IMR-90 (cell line): ENCODE results near the gene ST8SIA6. TPM values are rescaled to one million over a fixed set of nuclear protein-coding genes. Genes with fewer than 3 reads are reported as not detected.

ENCODE experiments used
- ATAC-seq: fragments of 200-7000 bp; cut with Tn5 transposase; 2 replicates; pipeline ENCODE4 v1.9.1; 2020; ENCODE audit warnings: low read depth, mild to moderate bottlenecking, moderate library complexity
- BruUV-seq: library from RNA; stranded (reverse); fragments of 400-500 nt; replicated peaks from 2 replicates; lab custom pipeline; 2021; lab: Mats Ljungman, UMichigan
- CTCF ChIA-PET: fragments of 300-600 bp; formaldehyde crosslinking; extraction: SDS; loops from one replicate; lab custom pipeline; 2021; ENCODE audit warnings: antibody characterized with exemption; lab: Yijun Ruan, JAX
- POLR2A ChIA-PET: fragments of 300-600 bp; sonication (Branson Sonifier 250); formaldehyde crosslinking; loops from one replicate; lab custom pipeline; 2022; ENCODE audit warnings: antibody characterized with exemption; ENCODE audit not compliant: unreplicated experiment; lab: Charles Lee
- DNase-seq: peaks from one replicate; pipeline ENCODE4 v3.0.0; 2013
- H2AFZ ChIP-seq: replicated peaks from 2 replicates; pipeline ENCODE3; 2013; ENCODE audit warnings: low read length, mild to moderate bottlenecking; ENCODE audit not compliant: poor library complexity
- H2AK5ac ChIP-seq: 2 replicates; pipeline ENCODE4 v1.6.1; 2013; ENCODE audit warnings: low read depth, low read length, inconsistent platforms
- H2AK9ac ChIP-seq: replicated peaks from 2 replicates; pipeline ENCODE3; 2013; ENCODE audit warnings: mild to moderate bottlenecking, low read depth, low read length, moderate library complexity; ENCODE audit not compliant: poor library complexity
- H2BK120ac ChIP-seq: 2 replicates; pipeline ENCODE4 v1.6.1; 2013; ENCODE audit warnings: low read depth, low read length, inconsistent platforms
- H2BK15ac ChIP-seq: 3 replicates; pipeline ENCODE4 v1.6.1; 2013; ENCODE audit warnings: low read depth, low read length, inconsistent platforms
- H2BK20ac ChIP-seq: 2 replicates; pipeline ENCODE4 v1.6.1; 2013; ENCODE audit warnings: low read depth, mild to moderate bottlenecking, inconsistent platforms, low read length, moderate library complexity
- H2BK5ac ChIP-seq: 2 replicates; pipeline ENCODE4 v1.6.1; 2013; ENCODE audit warnings: mild to moderate bottlenecking, low read depth, low read length, inconsistent platforms; ENCODE audit not compliant: poor library complexity, severe bottlenecking
- H3K14ac ChIP-seq: replicated peaks from 2 replicates; pipeline ENCODE4 v1.6.1; 2013; ENCODE audit warnings: low read depth, low read length, inconsistent platforms
- H3K18ac ChIP-seq: 2 replicates; pipeline ENCODE4 v1.6.1; 2013; ENCODE audit warnings: low read depth, low read length, control low read depth
- H3K23ac ChIP-seq: 2 replicates; pipeline ENCODE4 v1.6.1; 2013; ENCODE audit warnings: low read depth, low read length, inconsistent platforms
- H3K27ac ChIP-seq: 2 replicates; pipeline ENCODE4 v1.5.1; 2013; ENCODE audit warnings: mild to moderate bottlenecking, control low read depth, low read length; ENCODE audit not compliant: insufficient read depth
- H3K27me3 ChIP-seq: 2 replicates; pipeline ENCODE4 v1.6.1; 2013; ENCODE audit warnings: low read length; ENCODE audit not compliant: control insufficient read depth, insufficient read depth
- H3K36me3 ChIP-seq: 2 replicates; pipeline ENCODE4 v1.6.1; 2013; ENCODE audit warnings: low read length, mixed read lengths; ENCODE audit not compliant: control insufficient read depth, insufficient read depth
- H3K4ac ChIP-seq: 2 replicates; pipeline ENCODE4 v1.6.1; 2013; ENCODE audit warnings: low read depth, low read length, inconsistent platforms
- H3K4me1 ChIP-seq: 2 replicates; pipeline ENCODE4 v1.6.1; 2013; ENCODE audit warnings: low read length, mixed read lengths; ENCODE audit not compliant: control insufficient read depth, insufficient read depth
- H3K4me2 ChIP-seq: 2 replicates; pipeline ENCODE4 v1.6.1; 2013; ENCODE audit warnings: low read depth, mild to moderate bottlenecking, control low read depth, low read length, moderate library complexity
- H3K4me3 ChIP-seq: 2 replicates; pipeline ENCODE4 v1.5.1; 2013; ENCODE audit warnings: low read depth, mild to moderate bottlenecking, control low read depth, low read length, moderate library complexity; ENCODE audit not compliant: insufficient read depth
- H3K56ac ChIP-seq: 2 replicates; pipeline ENCODE4 v1.6.1; 2013; ENCODE audit warnings: low read length, inconsistent platforms; ENCODE audit not compliant: insufficient read depth; ENCODE audit errors: extremely low read depth
- H3K79me1 ChIP-seq, 2 experiments: 2 replicates each; pipeline ENCODE4 v1.6.1; 2013; ENCODE audit warnings: low read length in 2 of 2, inconsistent platforms in 1 of 2, low read depth in 1 of 2
- H3K9ac ChIP-seq: 2 replicates; pipeline ENCODE4 v1.6.1; 2013; ENCODE audit warnings: low read depth, low read length, control low read depth
- H3K9me1 ChIP-seq: 2 replicates; pipeline ENCODE4 v1.6.1; 2013; ENCODE audit warnings: low read length, inconsistent platforms; ENCODE audit not compliant: insufficient read depth
- H3K9me3 ChIP-seq: 2 replicates; pipeline ENCODE4 v1.6.1; 2013; ENCODE audit warnings: low read length; ENCODE audit not compliant: control insufficient read depth, insufficient read depth
- H4K20me1 ChIP-seq: 2 replicates; pipeline ENCODE4 v1.6.1; 2013; ENCODE audit warnings: low read length, inconsistent platforms; ENCODE audit not compliant: insufficient read depth
- H4K5ac ChIP-seq: 2 replicates; pipeline ENCODE4 v1.6.1; 2013; ENCODE audit warnings: mild to moderate bottlenecking, low read depth, low read length, control low read depth
- H4K8ac ChIP-seq, 2 experiments: 2 replicates each; pipeline ENCODE4 v1.6.1; 2013; ENCODE audit warnings: low read depth in 2 of 2, low read length in 2 of 2, control low read depth in 1 of 2, inconsistent platforms in 1 of 2
- H4K91ac ChIP-seq: 2 replicates; pipeline ENCODE4 v1.6.1; 2013; ENCODE audit warnings: low read depth, low read length, inconsistent platforms; ENCODE audit not compliant: insufficient read depth
- SMC3 ChIP-seq: fragments of 150-350 bp; IDR thresholded peaks from 2 replicates; pipeline ENCODE4 v1.6.1; 2016; ENCODE audit warnings: low read depth, mild to moderate bottlenecking, antibody characterized with exemption, low read length, moderate library complexity
- WGBS, 2 experiments: methylation state at CpG; one replicate each; pipeline versions ENCODE4 v1.1.5 to v1.1.7; 2013; ENCODE audit warnings: missing lambda C conversion rate in 2 of 2; ENCODE audit not compliant: insufficient read length in 1 of 2; ENCODE audit errors: extremely low coverage in 2 of 2; 5-methylcytosine and 5-hydroxymethylcytosine counted together
- dilution Hi-C: fragments of 300-500 bp; cut with HindIII; formaldehyde crosslinking; loops from one replicate; pipeline ENCODE4 v1.14.3; 2018; ENCODE audit warnings: low sequenced_read_pairs; ENCODE audit not compliant: unreplicated experiment
- in situ Hi-C: fragments of 300-500 bp; cut with MboI; formaldehyde crosslinking; loops from 3 replicates; pipeline ENCODE4 v1.14.3; 2019; ENCODE audit warnings: low sequenced_read_pairs, inconsistent platforms, mixed read lengths
- intact Hi-C: fragments of 100-400 bp; cut with micrococcal nuclease; formaldehyde crosslinking; loops from 2 replicates; pipeline ENCODE4 v1.10.0; 2022
- polyA plus RNA-seq, 3 experiments: library from polyadenylated mRNA; depleted of rRNA; stranded (reverse); fragments of >200 nt; gene quantifications; 2 replicates each; pipeline ENCODE4 v1.2.3, GENCODE V29; 2012; ENCODE audit warnings: low replicate concordance in 1 of 3
- total RNA-seq: library from RNA; depleted of rRNA; stranded (reverse); fragments of >200 nt; gene quantifications from 2 replicates; pipeline ENCODE4 v1.2.3, GENCODE V29; 2012

ST8SIA6 gene
- total and polyA plus RNA-seq, 2 of the 4 experiments (the other 2 are of a cell fraction): 0.10 to 0.18 TPM

DNA sequence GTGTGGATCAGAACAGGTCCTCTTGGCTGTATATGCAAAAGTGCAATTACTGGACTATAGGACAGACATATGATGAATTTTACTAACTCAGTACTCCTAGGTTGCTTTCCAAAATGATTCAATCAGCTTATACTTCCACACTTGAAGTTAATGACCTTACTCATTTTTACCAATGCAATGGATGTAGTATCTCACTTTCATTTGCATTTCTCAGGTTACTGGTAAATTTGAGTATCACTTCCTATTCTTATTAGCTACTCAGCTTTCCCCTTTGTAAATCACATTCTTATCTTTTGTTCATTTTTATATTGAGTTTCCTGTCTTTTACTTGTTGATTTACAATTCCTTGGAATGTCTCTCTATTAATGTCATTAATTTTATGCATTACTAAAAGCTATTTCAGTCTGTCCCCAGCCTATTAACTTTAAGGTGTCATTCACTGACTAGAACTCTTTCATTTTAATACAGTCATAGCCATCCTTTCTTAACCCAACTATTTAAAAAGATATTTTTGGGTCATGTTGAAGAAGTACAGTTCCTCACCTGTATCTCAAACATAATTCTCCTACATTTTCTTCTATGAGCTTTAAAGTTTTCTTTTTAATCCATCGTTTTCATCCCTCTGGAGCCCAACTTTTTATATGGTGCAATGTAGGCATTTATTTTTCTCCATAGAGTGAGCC, 137.8 kb downstream of the ST8SIA6 start:
- no peaks in the 10 kb centered on the region for H3K9me3 ChIP-seq
- H3K4ac ChIP-seq: no peak overlapping the region
- H3K14ac ChIP-seq: no peak overlapping the region
- no peak for DNase-seq
- intact Hi-C loops (no loop called here), dilution Hi-C loops (no loop called here), in situ Hi-C loops (no loop called here)
- H3K36me3 ChIP-seq: no peaks in the 10 kb centered on the region
- no peak overlapping the region for H4K8ac ChIP-seq
- H2BK15ac ChIP-seq: no peak overlapping the region
- no peak overlapping the region for H3K56ac ChIP-seq
- no peak overlapping the region for H2AK9ac ChIP-seq
- POLR2A ChIA-PET: no interaction called here
- H3K4me1 ChIP-seq: no peaks in the 10 kb centered on the region
- peaks cover 12% of the 10 kb centered on the region for H3K27me3 ChIP-seq
- H3K9ac ChIP-seq: no peak overlapping the region
- H4K91ac ChIP-seq: no peak overlapping the region
- H3K79me1 ChIP-seq: no peaks in the 10 kb centered on the region
- no peak overlapping the region for H3K23ac ChIP-seq
- no peak overlapping the region for H2BK120ac ChIP-seq
- no peak overlapping the region for H4K5ac ChIP-seq
- no peak overlapping the region for H2BK20ac ChIP-seq
- no peak overlapping the region for H3K27ac ChIP-seq
- no peaks in the 10 kb centered on the region for H3K9me1 ChIP-seq
- no peak overlapping the region for H2BK5ac ChIP-seq
- CTCF ChIA-PET: no interaction called here
- TF ChIP-seq SMC3: no peak
- no peak overlapping the region for H2AFZ ChIP-seq
- BruUV-seq: no TSS peak
- no peaks in the 10 kb centered on the region for H4K20me1 ChIP-seq
- H3K4me2 ChIP-seq: no peak overlapping the region
- no peak for ATAC-seq
- H3K4me3 ChIP-seq: no peak overlapping the region
- H3K18ac ChIP-seq: no peak overlapping the region
- WGBS, 2 experiments: no CpG with 5 or more reads among the region's 1 CpG
- H2AK5ac ChIP-seq: no peak overlapping the region
